22Rv1 (cell line): ENCODE results near the gene FUCA2.

Experiments used
- ZFX ChIP-seq: fragments of 450-650 bp; IDR thresholded peaks from 2 replicates; pipeline ENCODE4 v1.6.1; 2017; ENCODE audit warnings: antibody characterized with exemption, borderline replicate concordance
- TF ChIP-seq, protein P1 (sequence below): fragments of 450-650 bp; IDR thresholded peaks from 2 replicates; pipeline ENCODE4 v1.5.1; 2017; ENCODE audit warnings: mild to moderate bottlenecking

DNA sequence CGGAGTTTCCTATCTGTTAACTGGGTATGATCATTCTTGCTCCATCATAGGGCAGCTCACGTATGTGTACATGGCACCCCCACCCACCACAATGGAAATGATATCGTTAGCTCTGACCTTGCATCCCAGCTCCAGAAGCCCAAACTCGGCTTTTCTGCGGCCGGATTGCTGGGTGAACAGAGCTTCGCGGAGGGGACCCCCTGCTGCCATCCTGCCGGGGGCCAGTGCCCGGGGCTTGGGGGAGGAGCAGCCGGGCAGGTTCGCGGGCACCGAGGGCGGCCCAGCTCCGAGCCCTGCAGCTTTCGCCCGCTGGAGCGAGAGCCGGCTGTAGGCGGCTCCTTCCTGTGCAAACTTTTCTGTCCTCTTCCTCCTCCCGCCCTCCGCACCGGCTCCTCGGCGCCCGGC, 24.9 kb upstream of the FUCA2 start:
- TF ChIP-seq, protein P1, sequence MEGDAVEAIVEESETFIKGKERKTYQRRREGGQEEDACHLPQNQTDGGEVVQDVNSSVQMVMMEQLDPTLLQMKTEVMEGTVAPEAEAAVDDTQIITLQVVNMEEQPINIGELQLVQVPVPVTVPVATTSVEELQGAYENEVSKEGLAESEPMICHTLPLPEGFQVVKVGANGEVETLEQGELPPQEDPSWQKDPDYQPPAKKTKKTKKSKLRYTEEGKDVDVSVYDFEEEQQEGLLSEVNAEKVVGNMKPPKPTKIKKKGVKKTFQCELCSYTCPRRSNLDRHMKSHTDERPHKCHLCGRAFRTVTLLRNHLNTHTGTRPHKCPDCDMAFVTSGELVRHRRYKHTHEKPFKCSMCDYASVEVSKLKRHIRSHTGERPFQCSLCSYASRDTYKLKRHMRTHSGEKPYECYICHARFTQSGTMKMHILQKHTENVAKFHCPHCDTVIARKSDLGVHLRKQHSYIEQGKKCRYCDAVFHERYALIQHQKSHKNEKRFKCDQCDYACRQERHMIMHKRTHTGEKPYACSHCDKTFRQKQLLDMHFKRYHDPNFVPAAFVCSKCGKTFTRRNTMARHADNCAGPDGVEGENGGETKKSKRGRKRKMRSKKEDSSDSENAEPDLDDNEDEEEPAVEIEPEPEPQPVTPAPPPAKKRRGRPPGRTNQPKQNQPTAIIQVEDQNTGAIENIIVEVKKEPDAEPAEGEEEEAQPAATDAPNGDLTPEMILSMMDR = no peak
- TF ChIP-seq ZFX = no peak
